T-helper 2 cell treated with Interferon-gamma antibody and Interleukin-4, amounts not matched to agents 100 ng/mL and 5 ng/mL, for 36 hours (primary cell): ENCODE measurements around the gene MEX3C. TPM values are rescaled to one million over a fixed set of nuclear protein-coding genes. Genes with fewer than 3 reads are reported as not detected.

ENCODE experiments used
- total RNA-seq: library from RNA; stranded (reverse); gene quantifications from 2 replicates; pipeline ENCODE4 v1.2.3, GENCODE V29; 2022

MEX3C gene
- total RNA-seq, 1 donor from 2014 or later = 41.3 TPM

Other genes with a start within 250 kb of the MEX3C start
- gene ELAC1, start 229.6 kb downstream of the MEX3C start, total RNA-seq = 7.9 and 8.9 TPM in 2 replicates
- gene SMAD4, start 167.5 kb downstream of the MEX3C start, total RNA-seq = 86.3 and 89.1 TPM in 2 replicates